Stimulated activated CD4-positive, alpha-beta T cell treated with anti-CD3 and anti-CD28 coated beads, Interleukin-4, amount 100 ng/mL, for 1 hour (primary cell): Measurements from ENCODE around the gene CNMD.

ENCODE experiments used
- DNase-seq: peaks from one replicate; pipeline ENCODE4 v3.0.0-alpha.2; 2020

The CNMD gene

GRCh38 chr13:52739468-52740071 lies at the start of gene CNMD:
CNMD (minus strand) TSS chr13:52739820; CDS start chr13:52739701, 119 bp downstream.
- no peak for DNase-seq

GRCh38 chr13:52788011-52788410 lies 48.4 kb upstream of the CNMD start:
- DNase-seq: no peak

DNA sequence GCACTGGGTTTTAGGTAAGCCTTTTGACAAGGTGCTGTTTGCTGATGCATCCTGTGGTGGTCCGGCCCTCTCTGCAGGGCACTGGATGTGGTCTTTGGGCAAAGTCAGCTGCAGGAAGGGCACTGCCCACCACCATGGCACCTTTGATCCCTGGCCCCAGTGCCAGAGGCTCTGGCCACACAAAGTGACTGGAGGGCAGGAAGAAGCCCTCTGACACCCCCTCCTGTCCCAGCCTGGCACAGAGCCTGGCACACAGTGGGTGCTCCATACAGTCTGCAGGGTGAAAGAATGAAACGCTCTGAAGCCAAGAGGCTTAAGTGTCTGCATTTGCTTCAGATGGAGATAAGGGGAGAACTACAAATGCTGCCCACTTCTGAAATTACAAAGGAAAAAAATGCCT lies 47.6 kb upstream of the CNMD start:
- DNase-seq: no peak

- DNase-seq: no peak
These were observed 47.1 kb upstream of the CNMD start for GRCh38 chr13:52786766-52787165.

DNA sequence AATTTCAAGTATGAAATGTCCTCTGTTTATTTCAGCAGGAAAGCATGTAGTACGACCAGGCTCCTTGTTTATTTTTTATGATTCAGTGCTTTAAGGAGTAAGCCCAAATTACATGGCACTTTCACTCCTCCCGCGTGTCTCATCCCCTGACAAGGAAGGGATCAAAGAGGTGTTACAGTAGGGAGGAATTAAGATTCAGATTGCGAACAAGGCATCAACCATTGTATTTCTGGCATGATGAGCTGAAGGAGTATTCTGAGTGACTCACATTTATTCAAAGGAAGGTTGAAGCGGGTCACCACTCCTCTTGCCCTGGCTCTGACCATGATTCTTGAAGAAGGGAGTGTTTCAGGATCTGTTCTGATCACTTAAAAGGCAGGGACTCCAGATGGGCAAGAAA lies 46.1 kb upstream of the CNMD start:
- DNase-seq: no peak

DNA sequence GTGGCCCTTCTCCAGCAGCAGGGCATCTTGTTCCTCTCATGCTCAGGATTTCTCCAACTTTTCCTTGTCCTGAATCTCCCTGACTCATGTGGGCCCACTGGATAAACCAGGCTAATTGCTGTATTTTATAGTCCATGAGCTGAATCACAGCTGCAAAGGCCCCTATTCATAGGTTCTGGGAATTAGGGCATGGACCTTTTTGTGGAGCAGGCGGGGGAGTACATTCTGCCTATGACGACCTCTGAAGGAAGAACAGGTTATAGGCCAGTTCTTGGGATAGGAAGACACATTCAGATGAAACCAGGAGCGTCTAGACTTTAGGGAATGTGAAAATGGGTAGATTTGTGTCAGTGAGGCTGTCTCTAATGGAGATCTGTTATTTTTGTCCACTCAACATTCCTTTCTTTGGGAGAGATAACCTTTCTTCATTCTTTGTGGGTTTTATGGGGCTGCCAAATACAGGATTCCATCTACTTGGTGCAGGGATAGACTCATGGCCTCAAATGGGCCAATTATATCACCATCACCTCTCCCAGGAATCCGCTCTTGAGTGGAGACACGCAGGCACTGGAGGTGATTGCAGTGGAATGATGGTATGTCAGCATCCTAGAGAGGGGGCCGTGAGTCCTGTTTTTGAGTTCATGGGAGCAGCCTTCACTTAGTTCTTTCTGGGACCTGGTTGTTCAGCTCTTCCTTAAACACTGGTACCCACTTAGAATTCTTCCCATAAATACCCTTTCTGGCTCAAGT lies 45.1 kb upstream of the CNMD start:
- no peak for DNase-seq

GRCh38 chr13:52783943-52784342 lies 44.3 kb upstream of the CNMD start:
- DNase-seq: no peak

DNA sequence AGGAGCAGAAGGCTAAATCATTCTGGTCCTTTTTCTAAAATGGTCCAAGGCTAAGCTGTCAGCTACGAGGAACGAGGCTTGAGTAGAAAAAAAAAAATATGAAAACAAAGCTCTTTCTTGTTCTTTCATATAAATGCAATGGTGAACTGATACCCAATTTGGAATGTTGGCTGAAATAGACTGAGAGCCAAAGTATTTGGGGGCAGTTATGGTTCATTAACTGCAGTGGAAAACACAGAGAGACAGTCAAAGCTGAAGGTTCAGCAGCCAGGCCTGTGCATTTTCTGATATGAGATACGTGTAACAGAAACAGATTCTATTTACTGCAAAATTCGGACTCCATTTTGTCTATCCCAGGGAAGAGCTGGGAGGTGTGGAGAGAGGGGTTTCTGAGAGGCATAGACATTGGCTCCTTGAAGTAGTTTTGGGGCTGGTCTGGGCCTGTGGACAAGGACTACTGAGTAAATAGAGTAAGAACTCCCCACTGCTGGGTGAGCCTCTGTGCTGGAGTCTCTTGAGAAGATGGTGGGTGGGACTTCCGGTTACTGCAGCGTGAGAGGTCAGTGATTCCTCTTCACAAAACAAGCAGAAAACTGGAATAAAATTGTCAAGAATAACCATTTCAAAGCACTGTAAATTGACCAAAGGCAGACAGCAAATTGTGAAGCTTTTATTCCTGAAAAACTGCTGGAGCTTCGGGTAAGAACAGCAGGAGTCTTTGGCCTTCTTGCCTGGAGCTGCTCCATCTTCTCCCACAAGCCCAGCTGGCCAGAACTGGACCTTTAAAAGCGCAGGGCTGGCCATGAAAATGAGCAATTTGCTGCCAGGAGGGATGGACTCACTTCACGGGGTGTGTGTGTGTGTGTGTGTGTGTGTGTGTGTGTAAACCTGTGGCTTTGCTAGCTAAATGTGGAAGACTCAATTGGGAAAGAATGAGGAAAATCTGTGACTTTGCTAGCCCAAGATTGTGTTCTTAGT lies 43.1 kb upstream of the CNMD start:
- DNase-seq: no peak

GRCh38 chr13:52780611-52781010 lies 41.0 kb upstream of the CNMD start:
- DNase-seq: no peak

DNA sequence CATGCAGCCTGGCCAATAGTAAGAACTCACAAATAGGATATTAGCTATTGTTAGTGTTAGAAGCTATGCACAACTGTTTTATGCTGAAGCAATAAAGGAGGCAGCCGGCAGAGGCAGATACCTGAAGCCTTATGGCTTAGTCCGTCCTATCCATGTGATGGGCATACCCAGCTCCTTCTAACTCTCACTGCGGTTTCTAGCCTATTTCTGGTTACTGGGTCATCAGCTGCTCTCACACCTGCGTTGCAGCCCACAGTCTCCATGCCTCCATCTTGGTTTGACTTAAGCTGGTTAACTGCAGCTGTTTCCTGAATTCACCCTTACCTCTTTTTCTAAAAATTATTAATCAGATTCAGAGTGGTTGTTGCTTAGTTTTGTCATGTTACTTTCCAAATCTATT lies 40.5 kb upstream of the CNMD start:
- DNase-seq: no peak

- no peak for DNase-seq
These were observed 39.5 kb upstream of the CNMD start for GRCh38 chr13:52779103-52779502.

DNA sequence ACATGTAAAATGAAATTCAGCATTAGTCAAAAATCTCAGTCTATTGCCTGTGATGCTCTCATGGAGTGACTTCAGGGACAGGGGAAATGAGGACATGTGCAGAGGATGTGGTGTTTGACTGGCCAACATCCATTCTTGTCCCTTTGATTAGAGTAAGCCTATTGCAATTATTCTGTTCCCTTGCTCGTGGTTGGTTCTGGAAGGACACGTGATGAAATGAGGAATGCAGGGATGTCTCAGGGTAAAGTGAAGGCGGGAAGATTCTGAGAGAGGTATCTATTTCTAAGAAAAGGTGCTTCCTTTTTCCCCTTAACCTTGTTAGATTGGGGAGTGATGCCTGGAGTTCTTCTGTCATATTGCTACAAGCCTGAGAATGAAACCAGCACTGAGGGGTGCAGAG lies 37.1 kb upstream of the CNMD start:
- DNase-seq: no peak

DNA sequence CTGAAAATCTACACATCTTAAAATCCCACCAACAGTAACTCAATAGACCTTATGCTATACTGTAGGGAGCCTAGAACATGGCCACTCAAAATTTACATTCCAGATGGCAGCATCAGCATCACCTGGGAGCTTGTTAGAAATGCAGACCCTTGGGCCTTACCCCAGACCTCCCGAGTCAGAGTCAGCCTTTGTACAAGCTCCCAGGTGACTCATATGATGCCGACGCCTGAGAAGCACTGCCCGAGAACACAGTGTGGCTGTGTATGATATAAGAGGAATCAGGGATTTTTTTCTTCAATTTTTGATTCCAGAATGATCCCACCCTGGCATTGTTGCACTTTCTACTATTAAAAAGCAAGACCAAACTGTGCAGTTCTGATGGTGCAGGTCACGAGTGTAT lies 35.9 kb upstream of the CNMD start:
- DNase-seq: no peak

DNA sequence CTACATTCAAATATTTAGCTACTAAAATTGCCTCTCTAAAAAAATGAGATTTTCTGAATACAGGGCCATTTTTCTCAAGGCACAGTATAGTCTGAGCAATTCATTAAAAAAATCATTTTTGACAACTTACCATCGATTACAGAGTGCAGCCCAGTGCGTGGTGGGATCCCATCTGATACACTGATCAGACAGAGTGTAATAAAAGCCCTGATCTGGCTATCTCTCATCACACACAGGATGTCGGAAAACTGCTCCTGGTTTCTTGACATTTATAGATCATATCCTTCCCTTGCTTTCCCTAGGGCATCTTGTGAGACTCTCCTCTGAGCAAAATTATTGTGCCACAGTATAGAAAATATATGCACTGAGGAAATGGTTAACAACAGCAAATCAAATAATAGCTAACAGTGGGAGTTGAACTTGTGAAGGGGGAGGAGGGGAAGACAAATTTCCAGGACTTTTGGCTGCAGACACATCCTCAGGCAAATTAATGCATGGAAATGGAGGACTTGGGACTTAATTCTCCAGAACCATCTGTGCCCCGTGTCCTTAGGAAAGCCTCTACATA lies 28.4 kb upstream of the CNMD start:
- no peak for DNase-seq

- no peak for DNase-seq
These were observed 26.2 kb upstream of the CNMD start for GRCh38 chr13:52765611-52766390.

- no peak for DNase-seq
These were observed 20.5 kb upstream of the CNMD start for GRCh38 chr13:52760077-52760476.

DNA sequence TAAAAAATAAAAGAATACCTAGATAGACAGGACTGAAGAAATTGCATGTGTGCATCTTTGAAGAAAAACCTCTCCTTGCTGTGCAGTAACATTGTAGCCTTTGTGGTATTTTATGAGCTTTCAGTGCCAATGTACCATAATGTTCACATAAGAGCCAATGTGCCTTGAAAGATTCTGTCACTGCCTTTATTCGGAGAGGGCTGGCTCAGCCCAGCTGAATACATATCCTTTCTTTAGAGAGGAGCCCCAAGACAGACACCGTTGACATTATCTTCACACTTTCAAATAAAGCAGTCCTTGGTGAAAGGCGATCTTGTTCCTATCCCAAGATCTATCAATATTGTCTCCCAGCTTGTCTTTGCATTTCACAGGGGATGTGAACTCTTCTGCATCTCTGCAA lies 18.5 kb upstream of the CNMD start:
- DNase-seq: no peak

DNA sequence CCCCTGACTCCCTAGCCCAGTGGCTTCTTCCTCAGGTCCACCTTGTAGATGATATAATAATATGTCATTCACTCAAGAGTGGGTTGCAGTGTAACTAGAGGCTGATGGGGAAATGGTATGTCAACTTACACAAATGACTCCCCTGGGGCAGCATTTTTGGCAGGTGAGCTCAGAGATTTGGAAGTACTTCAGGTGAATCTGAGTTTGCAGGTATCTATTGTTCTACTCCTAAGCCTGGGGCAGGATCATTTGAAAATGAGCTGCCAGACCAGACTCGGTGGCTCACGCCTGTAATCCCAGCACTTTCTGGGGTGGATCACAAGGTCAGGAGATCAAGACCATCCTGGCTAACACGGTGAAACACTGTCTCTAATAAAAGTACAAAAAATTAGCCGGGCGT lies 11.6 kb upstream of the CNMD start:
- no peak for DNase-seq

DNA sequence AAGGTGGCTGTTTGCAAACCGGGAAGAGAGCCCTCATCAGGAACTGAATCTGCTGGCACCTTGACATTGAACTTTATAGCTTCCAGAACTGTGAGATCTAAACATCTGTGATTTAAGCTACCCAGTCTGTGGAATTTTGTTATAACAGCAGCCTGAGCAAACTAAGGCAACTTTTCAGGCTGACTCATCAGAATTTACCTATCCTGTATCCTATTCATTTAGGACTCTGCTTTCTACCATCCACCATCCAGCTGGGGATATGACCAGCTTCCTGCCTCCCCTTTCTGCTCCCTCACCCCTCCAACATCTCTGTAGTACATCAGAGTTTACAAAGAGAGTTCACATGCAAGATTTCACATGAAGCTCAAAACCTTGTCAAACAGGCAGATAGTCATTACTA lies 11.1 kb upstream of the CNMD start:
- no peak for DNase-seq

- no peak for DNase-seq
These were observed 9.8 kb upstream of the CNMD start for GRCh38 chr13:52749419-52749818.

- no peak for DNase-seq
These were observed 6.5 kb upstream of the CNMD start for GRCh38 chr13:52746141-52746540.

GRCh38 chr13:52744842-52745375 lies 5.3 kb upstream of the CNMD start:
- DNase-seq: no peak
